ENCODE measurements around the gene UBIAD1. TPM values are rescaled to one million over a fixed set of nuclear protein-coding genes. Genes with fewer than 3 reads are reported as not detected.

Gene UBIAD1
- polyA plus RNA-seq, 1 donor from 2014 or later = 14.5 TPM

- Histone ChIP-seq H2AFZ (ENCODE audit: low read depth, low read length) (no peak overlapping the region), H3K4me3 (ENCODE audit: low read length) (no peak overlapping the region), H3K9ac (ENCODE audit: low read length) (no peak overlapping the region), H4K20me1 (ENCODE audit: insufficient read depth) (no peaks in the 10 kb centered on the region), H3K79me2 (replicated peaks; ENCODE audit: insufficient read depth, low read length) (no peaks in the 10 kb centered on the region), H3K36me3 (ENCODE audit: insufficient read depth, low read length) (no peaks in the 10 kb centered on the region), H3K27me3 (ENCODE audit: insufficient read depth, low read depth, low read length) (no peaks in the 10 kb centered on the region), H3K9me3 (ENCODE audit: low read length) (no peaks in the 10 kb centered on the region), H3K9me2 (ENCODE audit: insufficient read depth, low read length) (no peaks in the 10 kb centered on the region), H3K4me2 (ENCODE audit: low read length) (no peak overlapping the region), H3F3A (ENCODE audit: insufficient read depth, low read length, poor library complexity, severe bottlenecking) (no peaks in the 10 kb centered on the region), H3K27ac (ENCODE audit: low read length) (no peak overlapping the region)
- TF ChIP-seq EZH2 (IDR thresholded peaks at IDR 0.05; ENCODE audit: borderline replicate concordance, insufficient read depth, low read length, poor library complexity, severe bottlenecking) (no peak), SMC3 (conservative IDR thresholded peaks at IDR 0.05; ENCODE audit: poor library complexity) (no peak), TAF1 (IDR thresholded peaks at IDR 0.05; ENCODE audit: low read depth) (no peak), POLR2AphosphoS5 (IDR thresholded peaks at IDR 0.05) (no peak), REST (IDR thresholded peaks at IDR 0.05; ENCODE audit: borderline replicate concordance) (no peak), EP300 (conservative IDR thresholded peaks at IDR 0.05; ENCODE audit: poor library complexity, severe bottlenecking) (no peak), CTCF (IDR thresholded peaks at IDR 0.05; ENCODE audit: poor library complexity, severe bottlenecking) (no peak), MXI1 (conservative IDR thresholded peaks at IDR 0.05; ENCODE audit: poor library complexity, severe bottlenecking) (no peak), RAD21 (conservative IDR thresholded peaks at IDR 0.05) (no peak)
These were observed 60.6 kb downstream of the UBIAD1 start for GRCh38 chr1:11333631-11334030.

- H3K79me2 ChIP-seq (replicated peaks; ENCODE audit: insufficient read depth, low read length) = no peaks in the 10 kb centered on the region
These were observed 61.3 kb downstream of the UBIAD1 start for GRCh38 chr1:11334261-11334804.

More at GRCh38 chr1:11334261-11334804, 61.3 kb downstream of the UBIAD1 start:
- Histone ChIP-seq H3K4me3 (ENCODE audit: low read length) (no peak overlapping the region), H4K20me1 (ENCODE audit: insufficient read depth) (no peaks in the 10 kb centered on the region), H2AFZ (ENCODE audit: low read depth, low read length) (no peak overlapping the region), H3K27me3 (ENCODE audit: insufficient read depth, low read depth, low read length) (no peaks in the 10 kb centered on the region), H3K9me2 (ENCODE audit: insufficient read depth, low read length) (no peaks in the 10 kb centered on the region), H3K27ac (ENCODE audit: low read length) (no peak overlapping the region), H3K4me2 (ENCODE audit: low read length) (no peak overlapping the region), H3K9ac (ENCODE audit: low read length) (no peak overlapping the region), H3K9me3 (ENCODE audit: low read length) (no peaks in the 10 kb centered on the region), H3F3A (ENCODE audit: insufficient read depth, low read length, poor library complexity, severe bottlenecking) (no peaks in the 10 kb centered on the region), H3K36me3 (ENCODE audit: insufficient read depth, low read length) (no peaks in the 10 kb centered on the region)
- no peak for TF ChIP-seq MXI1 (conservative IDR thresholded peaks at IDR 0.05; ENCODE audit: poor library complexity, severe bottlenecking)

All from neural cell (in vitro differentiated cells).